Cerebellar cortex (tissue), 1 donor: Measurements from ENCODE around the gene ETNK2.
"Not testable (repeated sequence)": the region's sequence is repeated elsewhere in the genome, so short reads cannot be mapped to it uniquely, and the experiment has no call there.

Experiments
- DNase-seq: peaks from one replicate; pipeline ENCODE4 v3.0.0-alpha.2; 2015; ENCODE audit warnings: low spot score

Gene ETNK2

DNA sequence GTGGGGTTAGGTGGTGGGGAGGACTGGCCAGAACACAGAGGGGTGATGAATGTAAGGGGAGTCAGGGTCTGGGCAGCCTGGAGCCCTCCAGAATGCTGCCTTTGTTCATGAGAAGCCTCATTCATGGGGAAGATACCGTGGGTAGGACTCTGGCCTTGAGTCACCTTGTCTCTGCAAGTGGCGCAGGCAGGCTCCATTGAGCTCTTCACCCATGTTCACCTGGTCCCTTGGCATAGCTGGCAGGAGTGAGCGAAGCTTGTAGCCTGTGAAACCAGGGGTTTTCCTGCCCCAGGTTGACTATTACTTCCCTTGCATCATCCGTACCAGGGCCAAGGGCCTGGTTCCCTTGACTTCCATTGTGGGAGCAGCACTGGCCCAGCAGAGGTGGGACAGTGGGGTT lies 53.2 kb downstream of the ETNK2 start:
- no peak for DNase-seq

DNA sequence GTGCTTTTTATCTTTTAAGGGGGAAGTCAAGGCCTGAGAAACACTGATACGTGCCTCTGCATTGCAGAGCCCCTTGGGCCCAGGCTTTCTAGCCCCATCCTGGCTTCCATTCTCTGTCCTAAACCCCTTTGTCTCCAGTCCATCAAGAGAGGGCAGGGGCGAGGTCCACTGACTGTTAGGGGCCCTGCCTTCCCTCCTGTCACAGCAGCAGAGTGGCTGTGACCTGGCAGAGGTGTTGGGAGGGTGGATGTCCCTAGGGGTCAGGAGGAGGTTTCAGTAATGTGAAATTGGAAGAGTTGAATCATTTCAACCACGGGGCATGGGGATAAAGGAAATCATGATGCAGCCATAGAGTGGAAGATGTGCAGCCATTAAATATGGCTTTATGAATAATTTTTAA lies 54.9 kb downstream of the ETNK2 start:
- no peak for DNase-seq

DNA sequence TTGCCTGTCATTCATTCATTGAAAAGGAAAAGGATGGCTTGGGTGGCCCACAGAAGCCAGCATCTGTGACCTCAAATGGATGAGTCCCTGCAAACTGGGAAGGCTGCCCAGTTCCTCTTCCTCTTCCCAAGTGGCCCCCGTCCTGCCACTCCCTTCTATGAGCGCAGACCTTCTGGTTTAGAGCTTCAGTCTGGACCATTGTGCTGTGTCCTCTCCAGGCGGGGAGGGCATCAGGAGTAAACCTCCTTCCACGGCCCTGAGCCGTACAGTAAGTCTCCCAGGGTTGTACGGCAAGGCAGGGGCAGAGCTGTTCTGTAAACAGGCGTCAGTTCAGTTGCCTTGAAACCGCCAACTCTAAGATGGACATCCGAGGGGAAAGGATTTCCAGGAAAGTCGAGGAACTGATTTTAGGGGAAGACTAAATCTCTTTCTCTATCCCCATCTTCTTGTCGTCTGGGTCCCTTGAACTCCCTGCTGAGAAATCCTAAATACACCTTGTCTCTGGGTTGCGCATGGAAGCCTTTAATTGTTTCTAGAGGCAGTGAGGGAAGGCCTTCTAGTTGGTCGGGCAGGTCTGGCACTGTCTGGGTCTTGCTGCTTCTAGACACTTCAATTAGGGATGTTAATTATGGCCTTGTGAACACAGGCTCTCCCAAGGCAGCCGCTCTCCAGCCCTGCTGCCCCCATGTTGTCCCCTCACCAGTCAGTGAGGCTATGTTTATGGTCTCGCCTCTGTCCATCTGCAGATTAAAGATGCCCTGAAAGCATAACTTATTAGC lies 56.8 kb downstream of the ETNK2 start:
- no peak for DNase-seq

DNA sequence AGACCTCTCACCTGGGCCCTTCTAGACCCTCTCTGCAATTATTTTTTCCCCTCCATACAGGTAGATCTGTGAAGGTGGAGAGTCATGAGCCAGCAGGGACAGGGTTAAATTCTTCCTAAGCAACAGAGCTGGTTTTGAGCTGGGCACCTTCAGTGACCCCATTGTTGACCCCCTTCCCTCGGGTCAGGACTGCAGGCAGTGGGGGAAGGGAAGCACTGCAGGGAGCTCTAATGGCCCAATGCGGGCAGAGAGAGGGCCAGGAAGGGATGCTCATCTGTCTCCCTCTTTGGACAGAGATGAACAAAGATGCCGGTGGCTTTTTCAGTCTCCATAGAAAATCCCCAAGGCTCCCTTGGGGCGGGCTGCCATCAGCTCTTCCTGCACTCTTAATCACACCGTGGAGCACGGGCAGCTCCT lies 57.5 kb downstream of the ETNK2 start:
- DNase-seq, result no peak

DNA sequence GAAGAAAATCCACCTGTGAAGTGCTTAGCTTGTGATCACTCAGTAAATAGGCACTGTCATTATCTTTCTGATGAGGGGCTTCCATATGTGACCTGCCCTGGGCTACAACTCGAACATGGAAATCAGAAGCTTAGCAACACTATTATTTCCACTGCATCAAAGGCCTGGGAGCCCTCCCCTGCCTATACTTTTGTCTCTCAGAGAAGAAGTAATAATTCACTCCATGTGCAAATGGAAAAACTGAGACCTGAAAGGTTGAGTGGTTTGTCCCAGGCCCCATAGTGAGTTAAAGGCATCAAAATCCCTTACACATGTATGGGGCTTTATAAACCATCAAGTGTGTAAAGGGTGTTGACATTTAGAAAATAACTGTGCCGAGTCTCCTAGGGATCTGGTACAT lies 58.1 kb downstream of the ETNK2 start:
- no peak for DNase-seq

- DNase-seq, result no peak
Observed at GRCh38 chr1:204093421-204093717, 58.5 kb downstream of the ETNK2 start.

DNA sequence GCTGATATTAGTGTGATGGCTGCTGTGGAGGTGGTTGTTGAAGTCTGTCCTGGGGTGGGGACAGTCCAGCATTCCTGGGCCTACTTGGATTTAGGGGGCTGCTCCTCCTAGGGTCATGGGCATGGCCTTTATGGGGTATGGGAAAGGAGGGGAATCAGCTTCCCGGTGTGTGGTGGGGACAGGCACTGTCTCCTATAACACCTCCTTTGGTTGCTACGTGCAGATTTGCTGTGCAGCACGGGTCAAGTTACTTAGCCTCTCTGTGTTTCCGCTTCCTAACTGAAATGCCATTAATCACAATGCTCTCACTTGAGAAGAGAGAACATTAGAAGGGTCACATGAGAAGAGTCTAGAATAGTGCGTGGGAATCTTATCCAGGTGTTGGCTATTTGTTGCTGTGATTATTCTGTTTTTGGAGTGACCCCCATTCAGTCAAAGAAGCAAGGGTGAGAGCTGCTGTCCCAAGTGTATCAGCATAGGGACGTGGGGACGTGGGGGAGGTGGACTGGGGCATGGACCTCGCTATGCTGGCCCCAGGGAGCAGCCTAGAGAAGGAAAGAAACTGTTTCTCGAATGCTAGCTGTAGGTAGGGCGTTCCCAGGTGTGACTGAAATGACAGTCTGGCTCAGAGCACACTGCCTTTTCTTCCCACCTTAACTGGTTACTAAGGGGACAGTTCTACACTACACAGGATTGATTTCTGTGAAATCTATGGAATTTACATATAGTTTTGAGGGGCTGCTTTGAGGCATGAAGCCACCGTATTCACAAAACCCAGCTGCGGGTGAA lies 59.0 kb downstream of the ETNK2 start:
- DNase-seq, result no peak

- no peak for DNase-seq
Observed at GRCh38 chr1:204091787-204092312, 60.0 kb downstream of the ETNK2 start.

DNA sequence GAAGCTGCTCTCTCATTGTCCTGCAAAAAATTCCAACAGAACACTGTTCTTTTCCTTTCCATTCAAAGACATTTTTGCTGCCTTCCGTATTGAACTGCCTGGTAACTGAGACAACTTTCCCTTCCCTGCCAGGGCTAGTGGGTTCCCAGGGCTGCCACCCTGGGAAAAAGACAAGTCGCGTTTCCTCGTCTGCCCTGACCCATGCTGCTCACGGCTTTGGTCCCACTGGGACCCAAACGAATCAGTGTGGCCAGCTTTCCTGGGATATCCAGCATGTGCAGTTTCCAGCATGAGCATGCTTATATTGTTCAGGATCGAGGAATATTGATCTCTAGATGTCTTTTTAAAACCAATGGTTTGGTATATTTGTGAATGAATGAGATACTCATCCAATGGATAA lies 60.8 kb downstream of the ETNK2 start:
- DNase-seq, result no peak

DNA sequence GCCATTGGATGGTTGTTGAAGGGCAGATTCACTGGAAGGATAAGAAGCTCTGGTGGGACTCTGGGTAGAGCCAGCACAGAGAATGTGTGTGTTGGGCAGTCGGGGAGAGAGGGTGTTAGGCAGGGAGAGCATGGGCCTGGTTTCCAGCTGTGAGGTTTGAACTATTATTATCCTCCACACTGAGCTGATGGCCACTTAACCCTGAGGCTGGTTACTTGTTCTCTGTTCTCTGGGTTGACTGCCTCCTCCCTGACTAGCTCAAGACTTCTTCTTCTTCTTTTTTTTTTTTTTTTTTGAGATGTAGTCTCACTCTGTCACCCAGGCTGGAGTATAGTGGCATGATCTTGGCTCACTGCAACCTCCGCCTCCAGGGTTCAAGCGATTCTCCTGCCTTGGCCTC lies 61.7 kb downstream of the ETNK2 start:
- not testable (repeated sequence) for DNase-seq

- DNase-seq, result no peak
Observed at GRCh38 chr1:204089044-204089751, 62.6 kb downstream of the ETNK2 start.

DNA sequence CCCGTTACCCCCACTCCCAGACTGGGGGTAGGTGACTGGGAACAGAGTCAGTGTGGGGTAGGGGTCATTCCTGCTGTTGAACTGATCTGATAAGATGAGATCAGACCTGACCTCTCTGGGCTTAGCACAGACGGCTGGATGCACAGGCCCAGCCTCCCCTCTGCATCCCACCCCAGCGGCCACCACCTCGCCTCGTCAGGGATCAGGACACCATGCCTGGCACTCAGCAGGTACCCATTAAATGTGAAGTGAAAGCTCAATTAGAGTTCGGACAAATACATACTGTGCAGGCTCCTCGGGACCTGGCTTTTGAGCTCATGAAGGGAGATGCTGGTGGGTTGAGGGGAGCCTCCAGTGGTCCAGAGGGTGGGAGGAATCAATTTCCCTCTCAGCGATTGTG lies 63.2 kb downstream of the ETNK2 start:
- no peak for DNase-seq

GRCh38 chr1:204087893-204088528 lies 63.8 kb downstream of the ETNK2 start:
- no peak for DNase-seq

- DNase-seq, result no peak
Observed at GRCh38 chr1:204087181-204087892, 64.5 kb downstream of the ETNK2 start.

DNA sequence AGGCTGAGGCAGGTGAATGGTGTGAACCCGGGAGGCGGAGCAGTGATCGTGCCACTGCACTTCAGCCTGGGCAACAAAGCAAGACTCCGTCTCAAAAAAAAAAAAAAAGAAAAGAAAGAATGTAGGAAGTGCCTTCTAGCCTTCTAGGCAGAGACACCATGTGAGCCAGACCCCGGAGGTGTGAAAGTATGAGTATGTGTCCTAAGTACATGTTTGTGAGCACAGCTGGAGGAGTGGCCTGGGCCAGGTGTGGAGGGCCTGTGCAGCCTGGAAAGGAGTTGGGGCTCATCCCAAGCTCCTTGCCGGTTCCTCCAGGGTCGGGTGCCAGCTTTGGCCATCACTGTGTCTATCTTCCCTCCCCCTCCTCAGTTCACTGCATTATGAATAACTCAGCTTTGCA lies 66.0 kb downstream of the ETNK2 start:
- no peak for DNase-seq

DNA sequence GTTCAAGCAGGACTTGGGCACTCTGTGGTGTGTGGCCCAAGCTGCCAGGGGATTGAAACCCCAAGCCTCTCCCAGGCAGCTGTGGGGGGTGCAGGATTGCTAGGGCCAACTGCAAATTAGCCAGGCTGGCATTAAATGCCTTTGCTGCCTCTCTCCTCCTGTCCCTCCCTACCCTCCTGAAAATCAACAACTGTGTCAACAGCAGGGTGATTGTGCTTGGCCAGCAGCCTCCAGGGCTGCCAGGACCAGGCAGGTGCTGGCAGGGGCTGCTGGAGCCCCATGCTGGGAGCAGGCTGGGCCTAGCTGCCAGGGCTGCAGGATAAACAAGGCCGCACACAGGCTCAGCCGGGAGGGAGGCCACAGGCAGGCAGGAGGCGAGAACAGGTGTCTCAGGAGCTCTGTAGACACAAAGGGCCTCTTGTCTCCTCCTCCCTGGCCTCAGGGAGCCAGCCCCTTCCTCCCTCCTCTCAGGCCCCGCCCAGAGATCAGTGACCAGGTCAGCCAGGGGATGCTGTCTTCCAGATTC lies 67.5 kb downstream of the ETNK2 start:
- peak; percentile 95 for DNase-seq

GRCh38 chr1:204083491-204083890 lies 68.4 kb downstream of the ETNK2 start:
- no peak for DNase-seq

DNA sequence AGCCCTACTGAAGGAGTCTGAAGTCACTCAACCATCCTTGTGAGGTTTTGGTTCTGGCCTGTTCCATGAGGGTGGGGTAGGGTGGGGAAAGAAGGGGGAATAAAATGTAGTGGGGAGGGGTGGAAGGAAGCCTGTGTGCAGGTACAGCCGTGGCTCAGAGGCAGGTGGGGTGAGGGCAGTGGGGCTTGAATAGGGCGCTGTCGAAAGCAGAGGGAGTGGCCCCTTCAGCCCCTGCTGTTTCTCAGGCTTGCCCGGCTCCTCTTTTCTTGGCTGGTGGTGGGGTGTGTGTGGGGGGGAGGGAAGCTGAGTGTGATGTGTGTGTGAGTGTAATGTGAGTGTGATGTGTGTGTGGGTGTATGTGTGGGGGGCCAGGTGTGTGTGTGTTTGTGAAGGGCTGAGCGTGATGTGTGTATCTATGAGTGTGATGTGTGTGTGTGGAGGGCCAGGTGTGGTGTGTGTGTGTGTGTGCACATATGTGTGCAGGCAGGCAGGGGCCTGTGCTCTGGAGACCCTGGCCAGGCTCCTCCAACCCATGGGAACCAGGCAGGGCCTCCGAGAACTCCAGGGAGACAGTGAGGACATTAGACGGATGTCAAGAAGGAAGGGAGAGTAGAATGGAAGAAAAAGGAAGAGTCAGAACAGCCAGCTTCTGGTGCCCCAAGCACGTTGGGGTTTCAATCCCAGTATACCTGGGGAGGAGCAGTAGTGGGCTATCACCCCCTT lies 69.9 kb downstream of the ETNK2 start:
- no peak for DNase-seq

DNA sequence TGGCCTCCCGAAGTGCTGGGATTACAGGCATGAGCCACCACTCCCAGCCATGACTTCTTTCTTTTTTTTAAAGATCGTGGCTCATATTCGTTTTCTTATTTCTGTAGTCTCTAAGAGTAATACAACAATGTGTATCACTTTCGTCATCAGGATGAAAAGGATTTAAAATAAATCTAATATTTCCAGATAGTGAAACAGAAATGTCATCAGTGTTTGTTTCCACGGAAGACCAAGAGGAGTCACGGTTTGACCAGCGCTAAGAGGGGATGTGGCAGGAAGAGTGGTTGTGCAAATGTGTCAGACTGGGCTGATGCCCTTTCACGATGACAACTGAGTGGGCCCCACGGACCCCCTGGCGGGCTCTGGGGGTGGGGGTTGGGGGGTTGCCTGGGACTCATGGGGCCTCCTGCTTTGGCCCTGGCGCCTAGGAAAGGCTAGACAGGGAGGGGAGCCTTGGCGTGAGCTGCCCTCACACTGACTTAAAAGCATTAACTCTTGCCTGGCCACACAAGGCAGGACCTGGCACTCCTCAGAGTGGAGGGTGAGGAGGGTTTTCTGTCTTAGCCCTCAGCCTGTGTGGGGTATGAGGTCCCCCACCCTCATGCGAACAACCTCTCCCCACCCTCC lies 70.6 kb downstream of the ETNK2 start:
- DNase-seq, result no peak
